ENCODE measurements around the gene CHD1L.

- TF ChIP-seq POLR2A (IDR thresholded peaks at IDR 0.05; ENCODE audit: low read depth, low read length) (no peak), TAF1 (IDR thresholded peaks at IDR 0.05; ENCODE audit: borderline replicate concordance, low read depth, low read length) (no peak)
Observed at GRCh38 chr1:147217141-147217540, 25.3 kb upstream of the CHD1L start.
